ENCODE results near the gene PIP5K1C. TPM values are rescaled to one million over a fixed set of nuclear protein-coding genes. Genes with fewer than 3 reads are reported as not detected.

Gene PIP5K1C
- total RNA-seq, 1 donor from 2014 or later, result 42.0 TPM

GRCh38 chr19:3599776-3600187 is 100.5 kb downstream of the PIP5K1C start:
- H3K4me2 ChIP-seq (ENCODE audit: low read length), result no peak overlapping the region
- H3K4me3 Mint-ChIP-seq (ENCODE audit: unreplicated experiment), result no peak overlapping the region
- H3K27ac ChIP-seq (ENCODE audit: low read depth, low read length), result no peak overlapping the region
- H3K27ac Mint-ChIP-seq (ENCODE audit: unreplicated experiment), result no peak overlapping the region
- H3K4me1 Mint-ChIP-seq (ENCODE audit: low read depth, unreplicated experiment), result no peaks in the 10 kb centered on the region
- no peak overlapping the region for H3K9ac ChIP-seq (ENCODE audit: low read length)
- TF ChIP-seq EZH2 (IDR thresholded peaks at IDR 0.05; ENCODE audit: insufficient read depth, low read length) (no peak), CTCF (IDR thresholded peaks at IDR 0.05; ENCODE audit: insufficient read depth, low read depth, low read length) (peak; percentile 8)
- H3K4me1 ChIP-seq (ENCODE audit: insufficient read depth, low read length), result no peaks in the 10 kb centered on the region
- H4K20me1 ChIP-seq (ENCODE audit: insufficient read depth, low read length), result no peaks in the 10 kb centered on the region
- no peaks in the 10 kb centered on the region for H3K27me3 ChIP-seq (ENCODE audit: insufficient read depth, low read length)
- H3K9me3 ChIP-seq (ENCODE audit: insufficient read depth, low read depth, low read length), result no peaks in the 10 kb centered on the region
- DNase-seq (ENCODE audit: low read depth) (no peak), FAIRE-seq (no peak)
- H3K9me3 Mint-ChIP-seq (ENCODE audit: unreplicated experiment), result no peaks in the 10 kb centered on the region
- no peaks in the 10 kb centered on the region for H3K79me2 ChIP-seq (ENCODE audit: insufficient read depth, low read length)
- H3K36me3 ChIP-seq (ENCODE audit: insufficient read depth, low read length), result no peaks in the 10 kb centered on the region
- H3K36me3 Mint-ChIP-seq (ENCODE audit: low read depth, unreplicated experiment), result peaks cover 1% of the 10 kb centered on the region
- H3K4me3 ChIP-seq (ENCODE audit: insufficient read depth, low read depth, low read length), result no peak overlapping the region
- no peaks in the 10 kb centered on the region for H3K27me3 Mint-ChIP-seq (ENCODE audit: low read depth, unreplicated experiment)
- no peak overlapping the region for H2AFZ ChIP-seq (ENCODE audit: low read depth, low read length)

- Histone ChIP-seq H3K9ac (ENCODE audit: low read length) (no peak overlapping the region), H4K20me1 (ENCODE audit: insufficient read depth, low read length) (no peaks in the 10 kb centered on the region), H2AFZ (ENCODE audit: low read depth, low read length) (no peak overlapping the region), H3K4me3 (ENCODE audit: insufficient read depth, low read depth, low read length) (no peak overlapping the region), H3K36me3 (ENCODE audit: insufficient read depth, low read length) (no peaks in the 10 kb centered on the region), H3K9me3 (ENCODE audit: insufficient read depth, low read depth, low read length) (no peaks in the 10 kb centered on the region), H3K27ac (ENCODE audit: low read depth, low read length) (no peak overlapping the region), H3K79me2 (ENCODE audit: insufficient read depth, low read length) (no peaks in the 10 kb centered on the region), H3K4me2 (ENCODE audit: low read length) (no peak overlapping the region), H3K27me3 (ENCODE audit: insufficient read depth, low read length) (no peaks in the 10 kb centered on the region), H3K4me1 (ENCODE audit: insufficient read depth, low read length) (no peaks in the 10 kb centered on the region)
- TF ChIP-seq CTCF (IDR thresholded peaks at IDR 0.05; ENCODE audit: insufficient read depth, low read depth, low read length) (no peak), EZH2 (IDR thresholded peaks at IDR 0.05; ENCODE audit: insufficient read depth, low read length) (no peak)
- Mint-ChIP-seq H3K27me3 (ENCODE audit: low read depth, unreplicated experiment) (peaks cover 30% of the 10 kb centered on the region), H3K9me3 (ENCODE audit: unreplicated experiment) (no peaks in the 10 kb centered on the region), H3K27ac (ENCODE audit: unreplicated experiment) (no peak overlapping the region), H3K4me1 (ENCODE audit: low read depth, unreplicated experiment) (no peaks in the 10 kb centered on the region), H3K36me3 (ENCODE audit: low read depth, unreplicated experiment) (peaks cover 1% of the 10 kb centered on the region), H3K4me3 (ENCODE audit: unreplicated experiment) (no peak overlapping the region)
- DNase-seq (ENCODE audit: low read depth) (no peak), FAIRE-seq (no peak)
Measured at GRCh38 chr19:3595521-3596061, 104.7 kb downstream of the PIP5K1C start.

GRCh38 chr19:3593156-3593555 is 107.1 kb downstream of the PIP5K1C start:
- no peak for FAIRE-seq
- H3K4me3 ChIP-seq (ENCODE audit: insufficient read depth, low read depth, low read length), result no peak overlapping the region

More at GRCh38 chr19:3593156-3593555, 107.1 kb downstream of the PIP5K1C start:
- Mint-ChIP-seq H3K27ac (ENCODE audit: unreplicated experiment) (no peak overlapping the region), H3K36me3 (ENCODE audit: low read depth, unreplicated experiment) (peaks cover 5% of the 10 kb centered on the region), H3K9me3 (ENCODE audit: unreplicated experiment) (no peaks in the 10 kb centered on the region), H3K4me3 (ENCODE audit: unreplicated experiment) (no peak overlapping the region), H3K27me3 (ENCODE audit: low read depth, unreplicated experiment) (peaks cover 36% of the 10 kb centered on the region), H3K4me1 (ENCODE audit: low read depth, unreplicated experiment) (no peaks in the 10 kb centered on the region)
- Histone ChIP-seq H3K4me1 (ENCODE audit: insufficient read depth, low read length) (no peaks in the 10 kb centered on the region), H3K27ac (ENCODE audit: low read depth, low read length) (no peak overlapping the region), H2AFZ (ENCODE audit: low read depth, low read length) (no peak overlapping the region), H3K79me2 (ENCODE audit: insufficient read depth, low read length) (no peaks in the 10 kb centered on the region), H3K27me3 (ENCODE audit: insufficient read depth, low read length) (no peaks in the 10 kb centered on the region), H3K9me3 (ENCODE audit: insufficient read depth, low read depth, low read length) (no peaks in the 10 kb centered on the region), H3K4me2 (ENCODE audit: low read length) (no peak overlapping the region), H4K20me1 (ENCODE audit: insufficient read depth, low read length) (no peaks in the 10 kb centered on the region), H3K9ac (ENCODE audit: low read length) (no peak overlapping the region), H3K36me3 (ENCODE audit: insufficient read depth, low read length) (no peaks in the 10 kb centered on the region)
- TF ChIP-seq EZH2 (IDR thresholded peaks at IDR 0.05; ENCODE audit: insufficient read depth, low read length), result no peak
- TF ChIP-seq CTCF (IDR thresholded peaks at IDR 0.05; ENCODE audit: insufficient read depth, low read depth, low read length), result no peak
- no peak for DNase-seq (ENCODE audit: low read depth)

Data from astrocyte (in vitro differentiated cells and primary cell).